GM13977 (cell line): ENCODE data around the gene TMSB15B.
A peak's percentile ranks its signal among the peaks of the same experiment; 100 is the strongest.
"Not testable (repeated sequence)": the region's sequence is repeated elsewhere in the genome, so short reads cannot be mapped to it uniquely, and the experiment has no call there.

Experiments
- DNase-seq: peaks from one replicate; pipeline ENCODE4 v3.0.0; 2012; ENCODE audit warnings: low spot score
- in situ Hi-C: fragments of 300-500 bp; cut with MboI; formaldehyde crosslinking; loops from one replicate; pipeline ENCODE4 v1.12.0; 2022; ENCODE audit warnings: low sequenced_read_pairs, low pct_unique_long_range_greater_than_20kb, mixed read lengths, inconsistent platforms; ENCODE audit not compliant: unreplicated experiment
- TF ChIP-seq, protein P1 (sequence below): IDR thresholded peaks from 2 replicates; pipeline ENCODE4 v1.5.1; 2012; ENCODE audit warnings: mild to moderate bottlenecking, control low read depth; ENCODE audit not compliant: insufficient read depth; ENCODE audit errors: extremely low read depth, missing control alignments

The TMSB15B gene

DNA sequence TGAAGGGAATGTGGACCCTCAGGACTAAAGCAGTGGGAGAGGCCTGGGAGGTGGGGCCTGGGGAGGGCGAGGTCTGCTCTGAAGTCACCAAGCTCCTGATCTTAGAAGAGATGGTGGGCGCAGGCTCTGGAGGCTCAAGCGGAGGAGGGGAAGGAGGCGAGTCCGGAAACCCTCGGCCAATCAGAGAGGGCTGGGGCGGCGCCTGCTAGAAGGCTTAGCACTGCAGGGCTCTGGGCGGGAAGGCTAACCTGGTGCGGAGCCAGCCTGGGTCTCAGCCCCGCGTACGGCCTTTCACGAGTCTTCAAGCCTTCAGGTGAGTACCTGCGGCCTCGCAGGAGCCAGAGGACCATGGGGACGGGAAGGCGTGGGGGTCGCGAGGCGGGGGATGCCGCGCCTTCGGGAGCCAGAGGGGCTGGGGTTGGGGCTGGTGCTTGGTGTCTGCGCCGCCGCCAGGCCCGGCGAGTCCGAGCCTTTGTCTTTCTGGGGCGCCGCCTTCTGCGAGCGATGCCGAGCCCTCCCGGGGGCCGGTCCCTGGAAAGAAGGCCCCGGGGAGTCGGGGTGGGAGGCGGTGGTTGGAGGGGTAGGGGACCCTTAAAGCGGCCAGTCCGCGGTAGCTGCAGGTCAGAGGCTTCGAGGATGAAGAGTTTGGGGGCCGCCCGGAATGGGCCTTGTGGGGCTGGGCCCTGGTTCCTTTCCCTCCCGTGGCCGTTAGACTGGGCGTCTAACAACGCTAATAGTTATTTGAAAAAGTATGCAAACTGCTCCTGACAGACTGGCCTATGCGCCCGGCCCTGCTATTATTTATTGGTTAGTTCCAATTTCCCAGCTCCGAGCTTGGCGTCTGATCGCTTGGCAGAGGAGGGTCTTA is at the start of gene TMSB15B:
Gene TMSB15B (plus strand): TSS at position 217 of the 868 bp plus-strand sequence.
- DNase-seq, in situ Hi-C loops: not testable (repeated sequence)

DNA sequence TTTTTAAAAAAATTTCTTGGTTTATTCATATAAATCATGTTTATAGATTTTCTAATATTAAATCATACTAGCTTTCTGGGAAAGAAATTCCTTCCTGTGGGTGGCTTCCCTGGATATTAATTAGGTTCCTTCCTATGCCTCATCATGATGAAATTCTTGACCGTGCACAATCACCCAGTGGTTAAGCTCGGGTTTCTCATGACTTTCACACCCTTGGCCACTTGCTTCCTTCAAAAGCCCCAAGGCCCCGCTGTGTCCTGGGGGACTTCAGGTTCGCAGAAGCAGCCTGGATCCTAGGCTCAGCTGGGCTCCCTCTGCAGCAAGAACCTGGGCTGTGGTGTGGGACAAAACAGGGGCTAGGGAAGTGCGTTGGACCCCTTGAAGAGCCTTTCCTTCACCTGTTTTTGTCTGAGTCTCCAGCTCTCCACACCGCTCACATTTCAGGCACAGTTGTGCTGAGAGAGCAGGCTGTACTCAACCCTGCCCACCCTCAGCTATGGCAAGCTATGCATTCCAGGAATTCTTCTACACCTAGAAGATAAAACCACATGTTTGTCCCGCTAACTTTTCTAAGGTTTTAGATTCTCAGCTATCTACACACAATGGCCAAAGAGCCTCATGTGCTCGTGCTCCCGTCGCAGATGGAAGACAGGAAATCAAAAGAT is 48.9 kb upstream of the TMSB15B start:
- TF ChIP-seq, protein P1, sequence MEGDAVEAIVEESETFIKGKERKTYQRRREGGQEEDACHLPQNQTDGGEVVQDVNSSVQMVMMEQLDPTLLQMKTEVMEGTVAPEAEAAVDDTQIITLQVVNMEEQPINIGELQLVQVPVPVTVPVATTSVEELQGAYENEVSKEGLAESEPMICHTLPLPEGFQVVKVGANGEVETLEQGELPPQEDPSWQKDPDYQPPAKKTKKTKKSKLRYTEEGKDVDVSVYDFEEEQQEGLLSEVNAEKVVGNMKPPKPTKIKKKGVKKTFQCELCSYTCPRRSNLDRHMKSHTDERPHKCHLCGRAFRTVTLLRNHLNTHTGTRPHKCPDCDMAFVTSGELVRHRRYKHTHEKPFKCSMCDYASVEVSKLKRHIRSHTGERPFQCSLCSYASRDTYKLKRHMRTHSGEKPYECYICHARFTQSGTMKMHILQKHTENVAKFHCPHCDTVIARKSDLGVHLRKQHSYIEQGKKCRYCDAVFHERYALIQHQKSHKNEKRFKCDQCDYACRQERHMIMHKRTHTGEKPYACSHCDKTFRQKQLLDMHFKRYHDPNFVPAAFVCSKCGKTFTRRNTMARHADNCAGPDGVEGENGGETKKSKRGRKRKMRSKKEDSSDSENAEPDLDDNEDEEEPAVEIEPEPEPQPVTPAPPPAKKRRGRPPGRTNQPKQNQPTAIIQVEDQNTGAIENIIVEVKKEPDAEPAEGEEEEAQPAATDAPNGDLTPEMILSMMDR = no peak
- in situ Hi-C loops = no loop called here
- DNase-seq = no peak

DNA sequence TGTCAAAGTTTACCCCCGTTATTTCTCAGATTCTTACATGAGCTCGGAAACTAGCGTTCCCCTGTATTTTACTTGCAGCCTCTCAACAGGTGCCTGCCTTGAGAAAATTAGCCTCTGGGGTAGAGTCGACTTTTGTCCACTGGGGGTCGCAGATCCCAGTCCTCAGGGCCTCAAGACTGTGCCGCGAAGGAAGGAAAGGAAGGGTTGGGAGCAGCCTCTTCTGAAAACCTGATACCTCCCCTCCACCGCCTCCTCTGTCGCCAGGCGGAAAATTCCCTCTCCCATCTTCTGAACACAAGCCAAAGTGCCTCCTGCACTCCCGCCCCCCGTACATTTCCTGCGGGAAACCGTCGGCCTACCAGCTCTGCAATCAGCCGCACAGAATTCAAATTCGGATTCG is 44.4 kb upstream of the TMSB15B start:
- TF ChIP-seq, protein P1 = peak; percentile 64
- DNase-seq = peak; percentile 66
- in situ Hi-C loops = no loop called here

DNA sequence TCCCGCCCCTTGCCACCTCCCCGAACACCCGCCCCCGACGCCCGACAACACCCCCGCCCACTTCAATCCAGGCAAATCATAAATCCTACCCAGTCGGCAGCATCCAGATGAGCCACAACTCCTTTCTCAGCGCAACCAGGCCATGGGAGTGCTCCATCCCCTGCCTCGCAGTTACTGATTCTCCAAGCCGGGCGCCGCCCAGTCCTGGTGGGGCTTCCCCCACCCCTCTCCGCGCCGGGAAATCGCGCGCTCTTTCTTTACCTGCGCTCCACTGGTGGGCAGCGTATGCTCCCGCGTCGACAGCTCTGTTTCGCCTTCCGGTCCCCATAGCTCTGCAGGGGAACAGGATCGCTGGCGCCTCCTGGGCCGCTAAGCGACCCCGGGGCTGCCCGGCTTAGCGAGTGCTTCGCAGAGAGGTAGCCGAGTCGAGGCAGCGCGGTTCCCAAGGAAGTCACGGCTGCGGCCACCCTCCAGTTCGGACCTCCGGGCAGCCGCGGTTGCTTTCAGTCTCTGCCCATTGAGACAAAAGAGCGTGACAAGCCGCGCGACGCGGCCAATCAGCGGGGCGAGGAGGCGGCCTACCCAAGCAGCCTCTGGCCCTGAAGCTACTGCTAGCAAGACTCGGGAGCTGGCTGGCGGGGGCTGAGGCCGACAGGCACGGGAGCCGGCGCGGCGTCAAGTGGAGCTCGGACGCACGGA is 43.7 kb upstream of the TMSB15B start:
- in situ Hi-C loops = no loop called here
- TF ChIP-seq, protein P1 = no peak
- peak; percentile 64 for DNase-seq

DNA sequence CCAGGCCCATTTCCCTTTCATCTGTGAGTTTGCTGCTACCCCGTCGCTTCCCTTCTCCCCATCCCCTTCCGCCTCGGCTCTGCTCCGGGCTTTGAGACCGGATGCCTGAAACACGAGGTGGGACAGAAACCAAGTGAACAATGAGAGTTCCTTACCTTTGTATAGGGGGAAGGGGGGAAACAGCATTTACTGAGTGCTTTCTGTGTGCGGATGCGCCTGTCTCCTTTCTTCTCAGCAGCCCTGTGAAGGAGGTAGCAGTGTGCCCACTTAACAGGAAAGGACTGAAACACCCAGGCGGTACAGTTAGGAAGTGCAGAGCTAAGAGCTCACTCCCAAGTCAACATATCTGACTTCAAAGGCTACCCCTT is 43.2 kb upstream of the TMSB15B start:
- in situ Hi-C loops = no loop called here
- no peak for DNase-seq
- TF ChIP-seq, protein P1 = no peak

DNA sequence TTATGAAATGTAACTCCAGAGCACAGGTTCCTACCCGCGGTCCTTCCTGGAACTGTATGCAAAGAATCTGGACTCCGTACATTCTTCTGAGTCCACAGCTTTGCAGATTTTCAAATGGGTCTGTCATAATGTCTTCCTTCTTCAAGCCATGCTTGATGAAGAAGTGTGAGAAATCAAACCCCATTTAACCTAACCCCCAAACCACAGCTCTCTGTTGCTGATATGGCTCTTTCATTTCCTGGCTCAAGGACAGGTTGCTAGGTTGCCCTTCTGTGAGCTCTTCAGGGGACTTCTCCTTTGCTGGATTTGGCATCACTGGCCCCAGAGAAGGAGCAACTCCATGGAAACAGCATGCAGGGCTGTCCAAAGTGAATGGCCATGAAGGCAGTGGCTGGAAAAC is 41.9 kb upstream of the TMSB15B start:
- in situ Hi-C loops, DNase-seq: not testable (repeated sequence)

DNA sequence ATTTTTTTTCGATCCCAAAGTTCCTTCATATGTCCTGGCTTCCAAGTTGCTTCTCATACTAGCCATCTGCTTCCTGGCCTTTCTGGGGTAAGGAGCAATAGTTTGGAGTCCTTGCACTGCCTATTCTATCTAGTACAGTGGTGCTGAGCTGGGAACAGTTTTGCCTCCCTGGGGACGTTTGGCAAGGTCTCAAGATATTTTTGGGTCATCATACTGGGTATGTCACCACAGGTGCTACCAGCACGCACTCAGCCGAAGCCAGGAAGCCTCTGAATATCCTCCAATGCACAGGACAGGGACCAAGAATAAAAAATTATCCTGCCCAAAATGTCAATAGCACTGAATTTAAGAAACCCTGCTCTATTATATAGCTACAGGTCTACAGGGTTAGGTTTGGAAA is 35.4 kb upstream of the TMSB15B start:
- TF ChIP-seq, protein P1 = no peak
- in situ Hi-C loops = loop anchor here (25.0 kb wide), 1 partner anchor 415 kb away; the partner anchor contains the start of gene RAB40A
- no peak for DNase-seq
